Measurements from ENCODE around the gene CLDN1. TPM values are rescaled to one million over a fixed set of nuclear protein-coding genes. Genes with fewer than 3 reads are reported as not detected.

CLDN1 gene
- total and polyA plus RNA-seq, 2 of the 4 experiments (the other 2 are of a cell fraction): 4.7 to 7.3 TPM

DNA sequence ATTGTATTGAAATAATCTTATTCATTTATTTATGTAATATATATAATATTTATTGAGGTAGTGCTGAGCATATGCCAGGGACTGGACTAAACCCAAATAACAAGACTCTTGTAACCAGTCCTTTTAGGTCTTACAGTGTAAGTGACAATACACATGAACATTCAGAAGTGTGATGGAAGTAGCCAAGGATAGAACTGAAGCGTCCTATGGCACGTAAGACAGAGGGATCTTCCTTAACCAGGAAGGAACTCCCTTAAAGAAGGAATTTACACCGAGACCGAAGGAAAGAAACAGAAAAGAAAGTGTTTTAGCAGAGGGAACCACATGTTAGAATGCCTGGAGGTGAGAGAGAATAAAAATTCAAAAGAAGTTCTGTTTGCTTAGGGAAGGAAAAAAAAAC is 23.6 kb upstream of the CLDN1 start:
- Histone ChIP-seq H2AK9ac (replicated peaks; ENCODE audit: low read depth, low read length, poor library complexity) (peak overlapping the region; percentile 45), H4K20me1 (ENCODE audit: insufficient read depth, low read length) (no peaks in the 10 kb centered on the region), H3K4me3 (ENCODE audit: insufficient read depth, low read depth, low read length) (no peak overlapping the region), H3K9me1 (ENCODE audit: insufficient read depth, low read length) (peaks cover 6% of the 10 kb centered on the region; the same call in 1 of the 2 replicates), H3K56ac (ENCODE audit: extremely low read depth, insufficient read depth, low read length) (peak overlapping the region; percentile 91), H4K91ac (ENCODE audit: insufficient read depth, low read depth, low read length) (peak overlapping the region; percentile 96), H2BK20ac (ENCODE audit: low read depth, low read length) (peak overlapping the region; percentile 99), H3K36me3 (ENCODE audit: control insufficient read depth, insufficient read depth, low read length) (no peaks in the 10 kb centered on the region), H3K23ac (ENCODE audit: low read depth, low read length) (peak overlapping the region; percentile 98), H3K27me3 (ENCODE audit: control insufficient read depth, insufficient read depth, low read length) (no peaks in the 10 kb centered on the region), H3K9me3 (ENCODE audit: control insufficient read depth, insufficient read depth, low read length) (no peaks in the 10 kb centered on the region), H2BK5ac (ENCODE audit: low read depth, low read length, poor library complexity, severe bottlenecking) (peak overlapping the region; percentile 99), H3K4me1 (ENCODE audit: control insufficient read depth, insufficient read depth, low read length) (peaks cover 10% of the 10 kb centered on the region), H2AFZ (replicated peaks; ENCODE audit: low read length, poor library complexity) (no peak overlapping the region), H2AK5ac (ENCODE audit: low read depth, low read length) (peak overlapping the region; percentile 99), H3K4ac (ENCODE audit: low read depth, low read length) (peak overlapping the region; percentile 97; the same call in 1 of the 2 replicates), H4K8ac (ENCODE audit: low read depth in 2 of 2, low read length in 2 of 2) (peak overlapping the region; percentile 98), H2BK15ac (ENCODE audit: low read depth, low read length) (peak overlapping the region; percentile 99), H2BK120ac (ENCODE audit: low read depth, low read length) (peak overlapping the region; percentile 99), H3K14ac (replicated peaks; ENCODE audit: low read depth, low read length) (peak overlapping the region; percentile 98), H3K18ac (ENCODE audit: low read depth, low read length) (peak overlapping the region; percentile 100), H3K79me1 (ENCODE audit: low read depth in 1 of 2, low read length in 2 of 2) (no peaks in the 10 kb centered on the region), H3K27ac (ENCODE audit: insufficient read depth, low read length) (peak overlapping the region; percentile 85), H3K9ac (ENCODE audit: low read depth, low read length) (peak overlapping the region; percentile 55; the same call in 1 of the 2 replicates), H3K4me2 (ENCODE audit: low read depth, low read length) (peak overlapping the region; percentile 73; the same call in 1 of the 2 replicates), H4K5ac (ENCODE audit: low read depth, low read length) (peak overlapping the region; percentile 100)
- DNase-seq (no peak), ATAC-seq (ENCODE audit: low read depth) (no peak; the same call in 1 of the 2 replicates)
- 90% methylated on average over 2 of the region's 4 CpGs; no CpG with 5 or more reads in 1 of the 2 experiments for WGBS, 2 experiments (ENCODE audit: extremely low coverage in 2 of 2, insufficient read length in 1 of 2)
- ChIA-PET CTCF (interaction anchor here (1.1 kb wide), 1 partner anchor 385 kb away, joined by 3 read pairs; no protein-coding TSS in a partner anchor), POLR2A (ENCODE audit: unreplicated experiment) (no interaction called here)
- BruUV-seq (replicated peaks): no TSS peak
- in situ Hi-C loops (cut with MboI; ENCODE audit: low sequenced_read_pairs): no loop called here
- intact Hi-C loops (cut with micrococcal nuclease): no loop called here
- dilution Hi-C loops (cut with HindIII; ENCODE audit: low sequenced_read_pairs, unreplicated experiment): no loop called here
- TF ChIP-seq BHLHE40 (IDR thresholded peaks at IDR 0.05; ENCODE audit: low read depth, low read length) (no peak), MAFK (IDR thresholded peaks at IDR 0.05; ENCODE audit: low read depth, low read length) (no peak), MXI1 (IDR thresholded peaks at IDR 0.05; ENCODE audit: borderline replicate concordance, low read depth, low read length) (no peak), RAD21 (IDR thresholded peaks at IDR 0.05; ENCODE audit: low read length) (no peak), SMC3 (IDR thresholded peaks at IDR 0.05; ENCODE audit: low read depth, low read length) (no peak), POLR2A (IDR thresholded peaks at IDR 0.05; ENCODE audit: low read depth, low read length) (no peak), CEBPB (IDR thresholded peaks at IDR 0.05; ENCODE audit: low read depth, low read length) (no peak), RCOR1 (IDR thresholded peaks at IDR 0.05; ENCODE audit: insufficient replicate concordance, low read length) (no peak), FOS (IDR thresholded peaks at IDR 0.05; ENCODE audit: low read depth, low read length) (no peak), RFX5 (IDR thresholded peaks at IDR 0.05; ENCODE audit: low read depth, low read length) (no peak), MAZ (IDR thresholded peaks at IDR 0.05; ENCODE audit: borderline replicate concordance, low read depth, low read length) (no peak), CHD1 (IDR thresholded peaks at IDR 0.05; ENCODE audit: low read depth, low read length) (no peak), NFE2L2 (IDR thresholded peaks at IDR 0.05; ENCODE audit: low read depth, low read length) (no peak)
- TF ChIP-seq, protein P1, sequence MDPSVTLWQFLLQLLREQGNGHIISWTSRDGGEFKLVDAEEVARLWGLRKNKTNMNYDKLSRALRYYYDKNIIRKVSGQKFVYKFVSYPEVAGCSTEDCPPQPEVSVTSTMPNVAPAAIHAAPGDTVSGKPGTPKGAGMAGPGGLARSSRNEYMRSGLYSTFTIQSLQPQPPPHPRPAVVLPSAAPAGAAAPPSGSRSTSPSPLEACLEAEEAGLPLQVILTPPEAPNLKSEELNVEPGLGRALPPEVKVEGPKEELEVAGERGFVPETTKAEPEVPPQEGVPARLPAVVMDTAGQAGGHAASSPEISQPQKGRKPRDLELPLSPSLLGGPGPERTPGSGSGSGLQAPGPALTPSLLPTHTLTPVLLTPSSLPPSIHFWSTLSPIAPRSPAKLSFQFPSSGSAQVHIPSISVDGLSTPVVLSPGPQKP (IDR thresholded peaks at IDR 0.05; ENCODE audit: borderline replicate concordance, low read depth, low read length): no peak
- TF ChIP-seq, protein P2, sequence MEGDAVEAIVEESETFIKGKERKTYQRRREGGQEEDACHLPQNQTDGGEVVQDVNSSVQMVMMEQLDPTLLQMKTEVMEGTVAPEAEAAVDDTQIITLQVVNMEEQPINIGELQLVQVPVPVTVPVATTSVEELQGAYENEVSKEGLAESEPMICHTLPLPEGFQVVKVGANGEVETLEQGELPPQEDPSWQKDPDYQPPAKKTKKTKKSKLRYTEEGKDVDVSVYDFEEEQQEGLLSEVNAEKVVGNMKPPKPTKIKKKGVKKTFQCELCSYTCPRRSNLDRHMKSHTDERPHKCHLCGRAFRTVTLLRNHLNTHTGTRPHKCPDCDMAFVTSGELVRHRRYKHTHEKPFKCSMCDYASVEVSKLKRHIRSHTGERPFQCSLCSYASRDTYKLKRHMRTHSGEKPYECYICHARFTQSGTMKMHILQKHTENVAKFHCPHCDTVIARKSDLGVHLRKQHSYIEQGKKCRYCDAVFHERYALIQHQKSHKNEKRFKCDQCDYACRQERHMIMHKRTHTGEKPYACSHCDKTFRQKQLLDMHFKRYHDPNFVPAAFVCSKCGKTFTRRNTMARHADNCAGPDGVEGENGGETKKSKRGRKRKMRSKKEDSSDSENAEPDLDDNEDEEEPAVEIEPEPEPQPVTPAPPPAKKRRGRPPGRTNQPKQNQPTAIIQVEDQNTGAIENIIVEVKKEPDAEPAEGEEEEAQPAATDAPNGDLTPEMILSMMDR (conservative IDR thresholded peaks at IDR 0.05; ENCODE audit: low read depth, low read length): no peak
- TF ChIP-seq, protein P3, sequence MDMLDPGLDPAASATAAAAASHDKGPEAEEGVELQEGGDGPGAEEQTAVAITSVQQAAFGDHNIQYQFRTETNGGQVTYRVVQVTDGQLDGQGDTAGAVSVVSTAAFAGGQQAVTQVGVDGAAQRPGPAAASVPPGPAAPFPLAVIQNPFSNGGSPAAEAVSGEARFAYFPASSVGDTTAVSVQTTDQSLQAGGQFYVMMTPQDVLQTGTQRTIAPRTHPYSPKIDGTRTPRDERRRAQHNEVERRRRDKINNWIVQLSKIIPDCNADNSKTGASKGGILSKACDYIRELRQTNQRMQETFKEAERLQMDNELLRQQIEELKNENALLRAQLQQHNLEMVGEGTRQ (IDR thresholded peaks at IDR 0.05; ENCODE audit: low read depth, low read length): no peak

Data from IMR-90 (cell line).